GM06990 (cell line): Measurements from ENCODE around the gene WLS.
"Not testable (repeated sequence)": the region's sequence is repeated elsewhere in the genome, so short reads cannot be mapped to it uniquely, and the experiment has no call there.

ENCODE experiments used
- DNase-seq: peaks from one replicate; pipeline ENCODE4 v3.0.0-alpha.2; 2011; ENCODE audit not compliant: insufficient read length; ENCODE audit errors: extremely low read depth
- H3K27me3 ChIP-seq: replicated peaks from 2 replicates; pipeline ENCODE4 v1.6.0; 2011; ENCODE audit warnings: low read length; ENCODE audit not compliant: control insufficient read depth, insufficient read depth
- H3K36me3 ChIP-seq: 2 replicates; pipeline ENCODE4 v1.5.1; 2011; ENCODE audit warnings: low read length; ENCODE audit not compliant: control insufficient read depth, insufficient read depth
- H3K4me3 ChIP-seq: replicated peaks from 2 replicates; pipeline ENCODE4 v1.5.1; 2011; ENCODE audit warnings: low read depth, mild to moderate bottlenecking, control low read depth, low read length
- CTCF ChIP-seq: IDR thresholded peaks from 2 replicates; pipeline ENCODE4 v1.5.1; 2011; ENCODE audit warnings: low read length, control low read depth, mild to moderate bottlenecking, inconsistent platforms; ENCODE audit not compliant: insufficient read depth, poor library complexity, severe bottlenecking

WLS gene

GRCh38 chr1:68162761-68163160, 69.6 kb downstream of the WLS start:
- H3K36me3 ChIP-seq = no peaks in the 10 kb centered on the region
- H3K4me3 ChIP-seq = no peak overlapping the region
- no peak for DNase-seq
- no peak for TF ChIP-seq CTCF
- H3K27me3 ChIP-seq = no peaks in the 10 kb centered on the region; the same call in 1 of the 2 replicates

- DNase-seq, H3K36me3 ChIP-seq, H3K4me3 ChIP-seq, H3K27me3 ChIP-seq: not testable (repeated sequence)
Observed at GRCh38 chr1:68161672-68162071, 70.7 kb downstream of the WLS start.

GRCh38 chr1:68160935-68161334, 71.4 kb downstream of the WLS start:
- not testable (repeated sequence) for H3K27me3 ChIP-seq, H3K4me3 ChIP-seq, H3K36me3 ChIP-seq, DNase-seq

- no peak overlapping the region for H3K4me3 ChIP-seq
- no peaks in the 10 kb centered on the region; the same call in 1 of the 2 replicates for H3K27me3 ChIP-seq
- no peak for DNase-seq
- H3K36me3 ChIP-seq = no peaks in the 10 kb centered on the region
- TF ChIP-seq CTCF = no peak
Observed at GRCh38 chr1:68160021-68160420, 72.3 kb downstream of the WLS start.

- no peak for TF ChIP-seq CTCF
- no peaks in the 10 kb centered on the region; the same call in 1 of the 2 replicates for H3K27me3 ChIP-seq
- H3K36me3 ChIP-seq = no peaks in the 10 kb centered on the region
- no peak for DNase-seq
- no peak overlapping the region for H3K4me3 ChIP-seq
Observed at GRCh38 chr1:68158837-68159236, 73.5 kb downstream of the WLS start.

GRCh38 chr1:68157416-68157815, 74.9 kb downstream of the WLS start:
- no peak for TF ChIP-seq CTCF

GRCh38 chr1:68151690-68152089, 80.6 kb downstream of the WLS start:
- Histone ChIP-seq H3K27me3 (peaks cover 3% of the 10 kb centered on the region), H3K4me3 (no peak overlapping the region), H3K36me3 (no peaks in the 10 kb centered on the region)
- no peak for DNase-seq
- no peak for TF ChIP-seq CTCF

More at GRCh38 chr1:68157416-68157815, 74.9 kb downstream of the WLS start:
- Histone ChIP-seq H3K4me3 (no peak overlapping the region), H3K36me3 (no peaks in the 10 kb centered on the region), H3K27me3 (no peaks in the 10 kb centered on the region; the same call in 1 of the 2 replicates)
- no peak for DNase-seq
